ENCODE results near the gene MRI1.

MRI1 gene

GRCh38 chr19:13741893-13742292 lies 22.4 kb upstream of the MRI1 start:
- H3K27me3 ChIP-seq (ENCODE audit: control insufficient read depth in 1 of 2, insufficient read depth in 1 of 2, low read length in 2 of 2) = no peaks in the 10 kb centered on the region
- H3K79me1 ChIP-seq (replicated peaks; ENCODE audit: low read length, poor library complexity, severe bottlenecking) = no peaks in the 10 kb centered on the region
- H2BK12ac ChIP-seq (ENCODE audit: low read length in 2 of 2) = no peak overlapping the region
- no peak overlapping the region for H2BK15ac ChIP-seq (ENCODE audit: low read depth, poor library complexity, severe bottlenecking)
- H2AFZ ChIP-seq (ENCODE audit: low read depth, low read length) = no peak overlapping the region
- no peak overlapping the region for H3K4me3 ChIP-seq (ENCODE audit: insufficient read depth in 1 of 2, low read depth in 1 of 2, low read length in 2 of 2)
- no peak overlapping the region for H3K27ac ChIP-seq (ENCODE audit: low read length, poor library complexity, severe bottlenecking)
- DNase-seq = no peak
- no peak overlapping the region for H3K9ac ChIP-seq (ENCODE audit: low read length)
- peaks cover 2 to 29% of the 10 kb centered on the region in 2 experiments for H3K36me3 ChIP-seq (ENCODE audit: control insufficient read depth in 1 of 2, insufficient read depth in 2 of 2, low read depth in 1 of 2, low read length in 2 of 2)
- H2BK120ac ChIP-seq (ENCODE audit: low read depth, low read length) = no peak overlapping the region
- H3K23ac ChIP-seq (ENCODE audit: low read length in 2 of 2) = no peak overlapping the region
- H2AK5ac ChIP-seq (ENCODE audit: low read length, severe bottlenecking) = no peak overlapping the region
- H3K4me2 ChIP-seq (ENCODE audit: low read length, poor library complexity, severe bottlenecking) = no peak overlapping the region
- no peak overlapping the region for H3K18ac ChIP-seq (ENCODE audit: low read depth in 1 of 2, low read length in 2 of 2)
- H3K14ac ChIP-seq (ENCODE audit: low read length in 2 of 2) = no peak overlapping the region
- no peak overlapping the region for H4K8ac ChIP-seq (ENCODE audit: low read length)
- WGBS = 88% methylated on average over 2 of the region's 2 CpGs
- no peaks in the 10 kb centered on the region for H3K9me3 ChIP-seq (ENCODE audit: control insufficient read depth, low read length)
- peaks cover 12% of the 10 kb centered on the region for H3K4me1 ChIP-seq (ENCODE audit: control insufficient read depth, insufficient read depth, low read depth, low read length)
- H4K91ac ChIP-seq (ENCODE audit: low read length) = no peak overlapping the region
- H3K4ac ChIP-seq (ENCODE audit: low read depth in 1 of 2, low read length in 2 of 2) = no peak overlapping the region
- no peak overlapping the region for H2BK5ac ChIP-seq (ENCODE audit: low read depth, low read length, poor library complexity, severe bottlenecking)

- no peak overlapping the region for H3K18ac ChIP-seq (ENCODE audit: low read depth in 1 of 2, low read length in 2 of 2)
- H3K4me2 ChIP-seq (ENCODE audit: low read length, poor library complexity, severe bottlenecking) = no peak overlapping the region
- H2BK120ac ChIP-seq (ENCODE audit: low read depth, low read length) = no peak overlapping the region
- H3K27me3 ChIP-seq (ENCODE audit: control insufficient read depth in 1 of 2, insufficient read depth in 1 of 2, low read length in 2 of 2) = no peaks in the 10 kb centered on the region
- no peak overlapping the region for H4K8ac ChIP-seq (ENCODE audit: low read length)
- no peak for DNase-seq
- peaks cover 2 to 22% of the 10 kb centered on the region in 2 experiments for H3K36me3 ChIP-seq (ENCODE audit: control insufficient read depth in 1 of 2, insufficient read depth in 2 of 2, low read depth in 1 of 2, low read length in 2 of 2)
- H3K4me1 ChIP-seq (ENCODE audit: control insufficient read depth, insufficient read depth, low read depth, low read length) = peaks cover 14% of the 10 kb centered on the region
- no peak overlapping the region for H2AFZ ChIP-seq (ENCODE audit: low read depth, low read length)
- H2AK5ac ChIP-seq (ENCODE audit: low read length, severe bottlenecking) = peak overlapping the region; percentile 57
- no peak overlapping the region for H4K91ac ChIP-seq (ENCODE audit: low read length)
- H3K14ac ChIP-seq (ENCODE audit: low read length in 2 of 2) = no peak overlapping the region
- H3K23ac ChIP-seq (ENCODE audit: low read length in 2 of 2) = no peak overlapping the region
- no peak overlapping the region for H3K4ac ChIP-seq (ENCODE audit: low read depth in 1 of 2, low read length in 2 of 2)
- H3K9ac ChIP-seq (ENCODE audit: low read length) = peak overlapping the region; percentile 4
- H3K4me3 ChIP-seq (ENCODE audit: insufficient read depth in 1 of 2, low read depth in 1 of 2, low read length in 2 of 2) = no peak overlapping the region
- no peaks in the 10 kb centered on the region for H3K9me3 ChIP-seq (ENCODE audit: control insufficient read depth, low read length)
- no peak overlapping the region for H2BK12ac ChIP-seq (ENCODE audit: low read length in 2 of 2)
- peak overlapping the region; percentile 73 for H3K27ac ChIP-seq (ENCODE audit: low read length, poor library complexity, severe bottlenecking)
- H3K79me1 ChIP-seq (replicated peaks; ENCODE audit: low read length, poor library complexity, severe bottlenecking) = no peaks in the 10 kb centered on the region
- WGBS = 80% methylated on average over 1 of the region's 1 CpG
- H2BK15ac ChIP-seq (ENCODE audit: low read depth, poor library complexity, severe bottlenecking) = no peak overlapping the region
- no peak overlapping the region for H2BK5ac ChIP-seq (ENCODE audit: low read depth, low read length, poor library complexity, severe bottlenecking)
These were observed 21.6 kb upstream of the MRI1 start for GRCh38 chr19:13742756-13743155.

- Histone ChIP-seq H3K27ac (ENCODE audit: low read length, poor library complexity, severe bottlenecking) (no peak overlapping the region), H2BK120ac (ENCODE audit: low read depth, low read length) (no peak overlapping the region), H3K4me2 (ENCODE audit: low read length, poor library complexity, severe bottlenecking) (no peak overlapping the region), H3K27me3 (ENCODE audit: control insufficient read depth in 1 of 2, insufficient read depth in 1 of 2, low read length in 2 of 2) (no peaks in the 10 kb centered on the region), H3K14ac (ENCODE audit: low read length in 2 of 2) (no peak overlapping the region), H4K91ac (ENCODE audit: low read length) (no peak overlapping the region), H2BK12ac (ENCODE audit: low read length in 2 of 2) (no peak overlapping the region), H2BK5ac (ENCODE audit: low read depth, low read length, poor library complexity, severe bottlenecking) (no peak overlapping the region), H2AFZ (ENCODE audit: low read depth, low read length) (no peak overlapping the region), H3K9me3 (ENCODE audit: control insufficient read depth, low read length) (no peaks in the 10 kb centered on the region), H4K8ac (ENCODE audit: low read length) (no peak overlapping the region), H3K4me1 (ENCODE audit: control insufficient read depth, insufficient read depth, low read depth, low read length) (peaks cover 17% of the 10 kb centered on the region), H3K4ac (ENCODE audit: low read depth in 1 of 2, low read length in 2 of 2) (no peak overlapping the region), H3K18ac (ENCODE audit: low read depth in 1 of 2, low read length in 2 of 2) (no peak overlapping the region), H3K79me1 (replicated peaks; ENCODE audit: low read length, poor library complexity, severe bottlenecking) (peaks cover 9% of the 10 kb centered on the region), H2BK15ac (ENCODE audit: low read depth, poor library complexity, severe bottlenecking) (no peak overlapping the region), H3K4me3 (ENCODE audit: insufficient read depth in 1 of 2, low read depth in 1 of 2, low read length in 2 of 2) (no peak overlapping the region), H2AK5ac (ENCODE audit: low read length, severe bottlenecking) (no peak overlapping the region), H3K36me3 (ENCODE audit: control insufficient read depth in 1 of 2, insufficient read depth in 2 of 2, low read depth in 1 of 2, low read length in 2 of 2) (peaks cover 2 to 14% of the 10 kb centered on the region in 2 experiments), H3K9ac (ENCODE audit: low read length) (no peak overlapping the region), H3K23ac (ENCODE audit: low read length in 2 of 2) (no peak overlapping the region)
- no peak for DNase-seq
These were observed 20.1 kb upstream of the MRI1 start for GRCh38 chr19:13744174-13744573.

- Histone ChIP-seq H2BK12ac (ENCODE audit: low read length in 2 of 2) (no peak overlapping the region), H3K4me3 (ENCODE audit: insufficient read depth in 1 of 2, low read depth in 1 of 2, low read length in 2 of 2) (peak overlapping the region; percentile 41 to 92), H3K18ac (ENCODE audit: low read depth in 1 of 2, low read length in 2 of 2) (peak overlapping the region; percentile 17 to 66), H3K23ac (ENCODE audit: low read length in 2 of 2) (no peak overlapping the region), H3K4ac (ENCODE audit: low read depth in 1 of 2, low read length in 2 of 2) (no peak overlapping the region), H3K14ac (ENCODE audit: low read length in 2 of 2) (no peak overlapping the region), H3K79me1 (replicated peaks; ENCODE audit: low read length, poor library complexity, severe bottlenecking) (peaks cover 26% of the 10 kb centered on the region), H2BK120ac (ENCODE audit: low read depth, low read length) (no peak overlapping the region), H3K9ac (ENCODE audit: low read length) (no peak overlapping the region), H2BK5ac (ENCODE audit: low read depth, low read length, poor library complexity, severe bottlenecking) (no peak overlapping the region), H2BK15ac (ENCODE audit: low read depth, poor library complexity, severe bottlenecking) (no peak overlapping the region), H2AK5ac (ENCODE audit: low read length, severe bottlenecking) (no peak overlapping the region), H3K9me3 (ENCODE audit: control insufficient read depth, low read length) (no peaks in the 10 kb centered on the region), H3K4me2 (ENCODE audit: low read length, poor library complexity, severe bottlenecking) (peak overlapping the region; percentile 26), H4K8ac (ENCODE audit: low read length) (peak overlapping the region; percentile 90), H3K36me3 (ENCODE audit: control insufficient read depth in 1 of 2, insufficient read depth in 2 of 2, low read depth in 1 of 2, low read length in 2 of 2) (peaks cover 8 to 12% of the 10 kb centered on the region in 2 experiments), H3K4me1 (ENCODE audit: control insufficient read depth, insufficient read depth, low read depth, low read length) (peaks cover 17% of the 10 kb centered on the region), H2AFZ (ENCODE audit: low read depth, low read length) (peak overlapping the region; percentile 61), H4K91ac (ENCODE audit: low read length) (no peak overlapping the region), H3K27ac (ENCODE audit: low read length, poor library complexity, severe bottlenecking) (no peak overlapping the region), H3K27me3 (ENCODE audit: control insufficient read depth in 1 of 2, insufficient read depth in 1 of 2, low read length in 2 of 2) (no peaks in the 10 kb centered on the region)
- WGBS = 94% methylated on average over 8 of the region's 8 CpGs
- DNase-seq = no peak
These were observed 17.2 kb upstream of the MRI1 start for GRCh38 chr19:13747098-13747453.
